Hypothalamus (tissue), 51 donors: ENCODE results near the gene MDM4.
A peak's percentile ranks its signal among the peaks of the same experiment; 100 is the strongest.
"Not testable (repeated sequence)": the region's sequence is repeated elsewhere in the genome, so short reads cannot be mapped to it uniquely, and the experiment has no call there.

Experiments used
- DNase-seq, 51 donors: peaks; one replicate each; lab custom pipeline; 2025; lab: John Stamatoyannopoulos, UW

MDM4 gene

DNA sequence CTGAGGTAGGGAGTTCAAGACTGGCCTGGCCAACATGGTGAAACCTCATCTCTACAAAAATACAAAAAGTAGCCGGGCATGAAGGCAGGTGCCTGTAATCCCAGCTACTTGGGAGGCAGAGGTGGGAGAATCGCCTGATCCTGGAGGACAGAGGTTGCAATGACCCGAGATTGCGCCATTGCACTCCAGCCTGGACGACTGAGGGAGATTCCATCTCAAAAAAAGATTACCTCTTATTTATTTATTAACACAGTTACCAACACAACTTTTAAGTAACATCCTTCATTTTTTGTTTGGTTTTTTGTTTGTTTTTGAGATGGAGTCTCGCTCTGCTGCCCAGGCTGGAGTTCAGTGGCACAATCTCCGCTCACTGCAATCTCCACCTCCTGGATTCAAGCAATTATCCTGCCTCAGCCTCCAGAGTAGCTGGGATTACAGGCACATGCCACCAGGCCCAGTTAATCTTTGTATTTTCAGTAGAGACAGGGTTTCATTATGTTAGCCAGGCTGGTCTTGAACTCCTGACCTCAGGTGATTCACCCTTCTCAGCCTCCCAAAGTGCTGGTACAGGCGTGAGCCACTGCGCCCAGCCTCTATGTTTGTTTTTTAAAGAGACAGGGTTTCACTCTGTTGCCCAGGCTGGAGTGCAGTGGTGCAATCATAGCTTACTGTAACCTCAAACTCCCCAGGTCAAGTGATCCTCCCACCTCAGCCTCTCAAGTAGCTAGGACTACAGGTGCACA, 29.5 kb upstream of the MDM4 start:
- DNase-seq: not testable (repeated sequence)

GRCh38 chr1:204487256-204487615, 29.0 kb upstream of the MDM4 start:
- DNase-seq: no peak

GRCh38 chr1:204491655-204492054, 24.6 kb upstream of the MDM4 start:
- no peak for DNase-seq

GRCh38 chr1:204493145-204493983, 22.8 kb upstream of the MDM4 start:
- DNase-seq: peak in 16 of 51 donors; percentile 21 to 85 (median 40)

DNA sequence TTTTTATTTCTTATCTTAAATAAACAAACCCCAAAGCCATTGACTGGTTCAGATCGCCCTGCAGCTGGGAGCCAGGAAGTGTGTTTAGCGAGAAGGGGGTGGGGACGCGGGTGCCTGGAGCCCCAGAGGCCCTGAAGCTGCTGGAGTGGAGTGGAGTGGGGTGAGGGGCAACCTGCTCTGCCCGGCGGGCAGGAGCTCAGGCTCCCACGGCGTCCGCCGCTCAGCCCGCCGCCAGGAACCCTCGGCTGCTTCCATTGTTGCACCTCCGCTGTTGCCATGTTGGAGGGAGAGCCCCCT, 22.3 kb upstream of the MDM4 start:
- DNase-seq: peak in 32 of 51 donors; percentile 26 to 85 (median 60)

DNA sequence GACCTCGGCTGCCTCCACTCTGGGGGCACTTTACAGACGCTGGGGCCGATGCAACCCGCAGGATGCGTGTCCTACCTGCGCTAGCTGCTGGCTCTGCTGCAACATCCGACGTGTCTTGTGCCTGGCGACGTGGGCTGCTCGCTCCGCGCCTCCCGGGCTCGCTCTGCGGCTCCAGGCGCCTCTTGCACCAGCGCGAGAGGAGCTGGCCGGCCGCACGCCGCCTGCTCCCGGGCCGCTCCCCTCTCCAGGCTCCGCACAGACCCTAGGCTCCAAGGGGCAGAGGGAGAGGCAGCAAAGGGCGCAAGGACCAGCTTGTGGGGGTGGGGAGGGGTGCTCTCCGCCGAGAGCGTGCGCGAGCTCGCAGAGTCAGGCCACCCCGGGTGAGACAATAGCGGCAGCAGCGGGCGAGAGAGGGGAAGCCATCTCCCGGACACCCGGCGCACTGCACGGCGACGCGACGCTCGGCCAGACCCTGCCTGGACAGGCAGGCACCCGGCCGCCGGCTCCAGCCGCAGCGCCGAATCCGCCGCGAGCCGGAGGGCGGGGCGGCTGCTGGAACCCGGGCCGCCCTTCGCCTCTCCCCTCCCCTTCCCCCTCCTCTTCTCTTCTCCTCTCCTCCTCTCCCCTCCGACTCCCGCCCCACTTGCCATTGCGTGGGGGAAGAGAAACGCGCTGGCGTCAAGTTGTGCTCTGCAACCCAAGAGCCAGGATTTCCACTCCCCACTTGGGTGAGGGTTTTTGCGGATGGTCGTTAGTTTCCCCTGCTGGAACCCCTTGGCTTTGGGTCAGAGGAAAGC, 21.7 kb upstream of the MDM4 start, which contains the start of gene PIK3C2B:
PIK3C2B (minus strand) TSS at position 525 of the 797 bp plus-strand sequence. CDS start 25,003 bp downstream, outside the sequence.
- DNase-seq: peak in 47 of 51 donors; percentile 46 to 95 (median 79)

DNA sequence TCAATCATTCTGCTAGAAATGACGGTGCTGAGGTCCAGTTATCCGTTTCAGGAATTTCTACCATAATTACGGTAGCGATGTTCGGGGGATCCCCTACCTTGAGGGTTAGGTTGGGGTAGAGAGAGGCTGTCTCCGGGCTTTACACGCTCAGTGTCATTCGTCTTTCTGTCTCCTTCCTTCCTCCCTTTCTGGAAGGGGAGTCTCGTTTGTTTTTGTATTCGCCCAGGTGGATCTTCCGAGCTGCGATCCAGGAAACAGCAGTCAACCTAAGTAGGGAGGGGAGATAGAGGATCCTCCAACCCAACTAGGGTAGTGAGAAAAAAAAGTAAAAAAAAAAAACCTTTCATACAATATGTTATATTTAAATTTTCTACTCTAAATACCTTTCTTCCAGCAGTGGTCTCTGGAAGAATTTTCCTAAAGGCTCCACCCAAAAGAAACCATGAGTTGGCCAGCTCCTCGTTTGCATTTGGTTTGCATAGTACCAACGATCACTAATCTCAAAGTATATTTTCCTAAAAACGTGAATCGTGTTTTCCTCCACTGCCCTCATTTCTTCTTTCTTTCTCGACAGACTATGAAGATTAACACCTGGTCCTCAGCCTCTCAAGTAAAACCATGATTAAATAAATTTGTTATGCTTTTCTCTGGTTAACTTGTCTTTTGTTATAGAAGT, 21.0 kb upstream of the MDM4 start:
- DNase-seq: no peak

DNA sequence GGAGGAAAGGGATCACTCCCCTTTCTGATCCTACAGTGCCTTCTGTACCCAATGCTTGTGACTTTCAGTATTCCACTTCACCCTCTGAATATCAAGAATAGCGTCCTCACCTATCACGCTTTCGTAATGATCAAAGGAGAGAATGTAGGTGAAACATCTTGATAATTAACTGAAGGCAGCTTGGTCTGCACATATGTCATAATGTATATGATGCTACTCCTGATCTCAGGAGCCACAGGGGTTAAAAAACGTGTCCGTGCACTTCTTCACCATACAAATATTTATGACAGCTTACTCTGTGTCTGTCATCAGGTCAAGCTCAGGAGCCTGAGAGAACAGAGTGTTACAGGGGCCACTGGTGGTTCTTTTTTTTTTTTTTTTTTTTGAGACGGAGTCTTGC, 20.4 kb upstream of the MDM4 start:
- DNase-seq: no peak

DNA sequence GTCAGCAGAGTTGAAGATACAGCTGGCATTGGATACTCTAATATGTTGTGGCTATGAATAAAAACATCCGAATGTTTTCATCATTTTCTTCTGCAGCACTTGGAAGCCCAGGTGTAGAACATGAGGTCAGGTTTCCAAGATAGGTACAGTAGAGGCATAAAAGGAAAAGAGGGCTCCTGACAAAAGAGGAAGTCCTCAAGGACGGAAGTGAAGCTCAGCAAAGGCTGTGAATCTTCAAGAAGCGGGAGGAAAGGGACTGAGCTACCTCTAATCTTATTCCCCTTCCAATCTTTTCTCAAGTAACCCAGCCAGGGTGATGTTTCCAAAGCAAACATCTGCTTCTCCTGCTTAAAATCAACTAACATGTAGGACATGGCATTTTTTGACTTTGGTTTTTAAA, 17.2 kb upstream of the MDM4 start:
- no peak for DNase-seq

DNA sequence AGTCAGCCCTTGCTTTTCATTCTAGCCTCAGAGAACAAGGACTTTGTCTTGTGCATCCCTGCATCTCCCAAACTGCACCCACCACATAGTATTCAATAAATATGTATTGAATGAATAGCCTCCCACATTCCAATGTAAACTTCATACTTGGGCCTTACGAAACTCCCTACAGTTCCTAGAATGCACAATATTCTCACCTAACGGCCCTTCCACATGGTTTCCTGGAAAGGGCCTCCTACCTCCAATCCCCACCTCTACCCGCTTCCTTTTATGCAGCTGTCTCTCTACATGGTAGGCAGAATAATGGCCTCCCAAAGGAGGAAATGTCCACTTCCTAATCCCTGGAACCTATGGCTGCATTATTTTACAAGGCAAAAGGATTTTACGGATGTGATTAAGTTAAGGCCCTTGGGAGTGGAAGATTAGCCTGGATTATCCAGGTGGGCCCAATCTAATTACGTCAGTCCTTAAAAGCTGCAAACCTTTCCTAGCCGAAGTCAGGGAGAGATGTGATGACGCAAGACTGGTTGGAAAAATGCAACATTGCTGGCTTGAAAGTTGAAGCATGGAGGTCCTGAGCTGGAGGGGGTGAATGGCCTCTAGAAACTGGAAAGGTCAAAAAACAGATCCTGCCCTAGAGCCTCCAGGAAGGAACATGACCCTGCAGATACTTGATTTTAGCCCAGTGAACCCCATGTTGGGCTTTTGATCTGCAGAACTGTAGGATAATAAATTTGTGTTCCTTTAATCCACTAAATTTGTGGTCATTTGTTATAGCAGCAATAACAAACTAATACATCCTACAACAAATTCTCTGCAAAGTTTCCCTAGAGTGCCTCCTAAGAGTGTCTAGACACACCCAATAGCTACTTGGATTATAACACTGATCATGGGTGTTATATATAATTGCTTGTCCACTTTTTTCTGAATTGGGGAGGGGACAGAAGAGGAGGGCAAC, 16.4 kb upstream of the MDM4 start:
- no peak for DNase-seq

GRCh38 chr1:204502241-204502640, 14.0 kb upstream of the MDM4 start:
- no peak for DNase-seq

GRCh38 chr1:204503122-204503912, 12.9 kb upstream of the MDM4 start:
- peak in 3 of 51 donors; percentile 37 to 83 (median 48) for DNase-seq

GRCh38 chr1:204503913-204504519, 12.2 kb upstream of the MDM4 start:
- DNase-seq: no peak

DNA sequence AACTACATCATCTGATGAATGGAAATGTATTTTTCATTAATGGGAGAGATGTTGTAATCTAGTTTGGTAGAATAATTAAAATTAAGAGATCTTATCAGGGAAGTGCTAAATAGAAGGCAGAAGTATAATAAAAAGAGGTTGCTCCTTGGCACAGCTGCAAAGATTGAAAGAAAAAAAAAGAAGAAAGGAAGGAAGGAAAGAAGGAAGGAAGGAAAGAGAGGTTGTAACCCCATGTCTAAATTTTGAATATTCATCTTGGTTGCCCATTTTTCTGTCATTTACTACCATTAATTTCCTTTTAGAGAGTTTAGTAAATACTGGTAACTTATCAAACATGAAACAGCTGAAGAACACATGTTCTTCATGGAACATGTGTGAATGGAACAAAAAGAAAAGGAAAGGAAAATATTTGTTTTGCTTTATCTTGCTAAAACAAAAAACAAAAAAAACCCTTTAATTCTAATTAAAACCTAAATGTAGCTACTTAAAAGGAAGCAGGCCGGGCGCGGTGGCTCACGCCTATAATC, 10.5 kb upstream of the MDM4 start:
- DNase-seq: no peak

DNA sequence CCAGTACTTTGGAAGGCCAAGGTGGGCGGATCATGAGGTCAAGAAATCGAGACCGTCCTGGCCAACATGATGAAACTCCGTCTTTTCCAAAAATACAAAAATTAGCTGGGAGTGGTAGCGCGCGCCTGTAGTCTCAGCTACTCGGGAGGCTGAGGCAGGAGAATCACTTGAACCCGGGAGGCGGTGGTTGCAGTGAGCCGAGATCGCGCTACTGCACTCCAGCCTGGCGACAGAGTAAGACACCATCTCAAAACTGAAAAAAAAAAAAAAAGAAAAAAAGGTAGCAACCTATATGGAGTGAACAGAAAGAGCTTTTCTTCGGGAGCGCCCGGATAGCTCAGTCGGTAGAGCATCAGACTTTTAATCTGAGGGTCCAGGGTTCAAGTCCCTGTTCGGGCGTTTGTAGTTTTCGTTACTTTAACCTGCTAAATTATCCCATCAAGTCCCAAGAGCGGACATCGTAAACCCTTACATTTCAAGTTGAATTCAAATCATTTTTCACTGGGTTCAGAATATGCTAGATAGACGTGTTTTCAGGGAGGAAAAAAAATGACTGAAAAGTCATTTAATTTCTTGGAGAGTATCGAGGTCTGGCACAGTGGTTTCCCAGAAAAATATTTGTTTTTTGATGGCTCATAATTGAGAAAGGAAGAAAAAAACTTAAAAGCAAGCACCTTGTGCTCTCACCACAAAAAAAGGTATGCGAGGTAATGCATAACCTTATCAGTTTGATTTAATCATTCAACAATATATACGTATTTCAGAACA, 9.8 kb upstream of the MDM4 start:
- DNase-seq: peak in 33 of 51 donors; percentile 20 to 88 (median 44)

- peak in 45 of 51 donors; percentile 16 to 94 (median 65) for DNase-seq
Measured at GRCh38 chr1:204506969-204507316, 9.3 kb upstream of the MDM4 start.
